ENCODE measurements around the gene ZFP62.
A peak's percentile ranks its signal among the peaks of the same experiment; 100 is the strongest.

Gene ZFP62

GRCh38 chr5:180815293-180815917, 45.7 kb downstream of the ZFP62 start:
- H3K4me1 ChIP-seq (ENCODE audit: control insufficient read depth, low read depth, low read length): peaks cover 14% of the 10 kb centered on the region
- H3K27ac ChIP-seq (ENCODE audit: low read length): no peak overlapping the region
- H3K9ac ChIP-seq (ENCODE audit: low read length): no peak overlapping the region
- no peaks in the 10 kb centered on the region for H3K27me3 ChIP-seq (ENCODE audit: control insufficient read depth, insufficient read depth, low read length)
- no peaks in the 10 kb centered on the region for H3K36me3 ChIP-seq (ENCODE audit: control insufficient read depth, low read depth, low read length)
- no peaks in the 10 kb centered on the region for H3K9me3 ChIP-seq (ENCODE audit: control insufficient read depth, low read depth, low read length)
- H3K4me3 ChIP-seq (ENCODE audit: low read length): no peak overlapping the region

- no peaks in the 10 kb centered on the region for H3K9me3 ChIP-seq (ENCODE audit: control insufficient read depth, low read depth, low read length)
- no peaks in the 10 kb centered on the region for H3K27me3 ChIP-seq (ENCODE audit: control insufficient read depth, insufficient read depth, low read length)
- H3K4me3 ChIP-seq (ENCODE audit: low read length): no peak overlapping the region
- H3K27ac ChIP-seq (ENCODE audit: low read length): no peak overlapping the region
- no peaks in the 10 kb centered on the region for H3K36me3 ChIP-seq (ENCODE audit: control insufficient read depth, low read depth, low read length)
- H3K9ac ChIP-seq (ENCODE audit: low read length): no peak overlapping the region
- H3K4me1 ChIP-seq (ENCODE audit: control insufficient read depth, low read depth, low read length): peaks cover 23% of the 10 kb centered on the region
Measured at GRCh38 chr5:180813420-180813819, 47.7 kb downstream of the ZFP62 start.

GRCh38 chr5:180811623-180812124, 49.4 kb downstream of the ZFP62 start:
- Histone ChIP-seq H3K9ac (ENCODE audit: low read length) (no peak overlapping the region), H3K4me1 (ENCODE audit: control insufficient read depth, low read depth, low read length) (peaks cover 24% of the 10 kb centered on the region), H3K4me3 (ENCODE audit: low read length) (peak overlapping the region; percentile 64), H3K9me3 (ENCODE audit: control insufficient read depth, low read depth, low read length) (no peaks in the 10 kb centered on the region), H3K27me3 (ENCODE audit: control insufficient read depth, insufficient read depth, low read length) (no peaks in the 10 kb centered on the region), H3K36me3 (ENCODE audit: control insufficient read depth, low read depth, low read length) (no peaks in the 10 kb centered on the region), H3K27ac (ENCODE audit: low read length) (no peak overlapping the region)

GRCh38 chr5:180810959-180811622, 50.0 kb downstream of the ZFP62 start:
- no peak overlapping the region for H3K27ac ChIP-seq (ENCODE audit: low read length)

GRCh38 chr5:180810210-180810958, 50.7 kb downstream of the ZFP62 start:
- Histone ChIP-seq H3K27me3 (ENCODE audit: control insufficient read depth, insufficient read depth, low read length) (no peaks in the 10 kb centered on the region), H3K4me1 (ENCODE audit: control insufficient read depth, low read depth, low read length) (peaks cover 21% of the 10 kb centered on the region), H3K9me3 (ENCODE audit: control insufficient read depth, low read depth, low read length) (no peaks in the 10 kb centered on the region), H3K36me3 (ENCODE audit: control insufficient read depth, low read depth, low read length) (no peaks in the 10 kb centered on the region), H3K27ac (ENCODE audit: low read length) (peak overlapping the region; percentile 72), H3K4me3 (ENCODE audit: low read length) (peak overlapping the region; percentile 64), H3K9ac (ENCODE audit: low read length) (peak overlapping the region; percentile 60)

More at GRCh38 chr5:180810959-180811622, 50.0 kb downstream of the ZFP62 start:
- peaks cover 21% of the 10 kb centered on the region for H3K4me1 ChIP-seq (ENCODE audit: control insufficient read depth, low read depth, low read length)
- H3K36me3 ChIP-seq (ENCODE audit: control insufficient read depth, low read depth, low read length): no peaks in the 10 kb centered on the region
- H3K9me3 ChIP-seq (ENCODE audit: control insufficient read depth, low read depth, low read length): no peaks in the 10 kb centered on the region
- H3K4me3 ChIP-seq (ENCODE audit: low read length): peak overlapping the region; percentile 64
- H3K9ac ChIP-seq (ENCODE audit: low read length): peak overlapping the region; percentile 60
- no peaks in the 10 kb centered on the region for H3K27me3 ChIP-seq (ENCODE audit: control insufficient read depth, insufficient read depth, low read length)

- Histone ChIP-seq H3K27ac (ENCODE audit: low read length) (peak overlapping the region; percentile 72), H3K27me3 (ENCODE audit: control insufficient read depth, insufficient read depth, low read length) (no peaks in the 10 kb centered on the region), H3K9ac (ENCODE audit: low read length) (peak overlapping the region; percentile 60), H3K4me3 (ENCODE audit: low read length) (peak overlapping the region; percentile 64), H3K36me3 (ENCODE audit: control insufficient read depth, low read depth, low read length) (no peaks in the 10 kb centered on the region), H3K9me3 (ENCODE audit: control insufficient read depth, low read depth, low read length) (no peaks in the 10 kb centered on the region), H3K4me1 (ENCODE audit: control insufficient read depth, low read depth, low read length) (peaks cover 21% of the 10 kb centered on the region)
Measured at GRCh38 chr5:180809403-180810209, 51.5 kb downstream of the ZFP62 start.

- H3K36me3 ChIP-seq (ENCODE audit: control insufficient read depth, low read depth, low read length): no peaks in the 10 kb centered on the region
- peak overlapping the region; percentile 64 for H3K4me3 ChIP-seq (ENCODE audit: low read length)
- no peaks in the 10 kb centered on the region for H3K9me3 ChIP-seq (ENCODE audit: control insufficient read depth, low read depth, low read length)
- no peaks in the 10 kb centered on the region for H3K27me3 ChIP-seq (ENCODE audit: control insufficient read depth, insufficient read depth, low read length)
- H3K4me1 ChIP-seq (ENCODE audit: control insufficient read depth, low read depth, low read length): peaks cover 26% of the 10 kb centered on the region
- H3K9ac ChIP-seq (ENCODE audit: low read length): no peak overlapping the region
- no peak overlapping the region for H3K27ac ChIP-seq (ENCODE audit: low read length)
Measured at GRCh38 chr5:180808461-180809000, 52.5 kb downstream of the ZFP62 start.

GRCh38 chr5:180807654-180808414, 53.2 kb downstream of the ZFP62 start:
- peak overlapping the region; percentile 64 for H3K4me3 ChIP-seq (ENCODE audit: low read length)
- no peaks in the 10 kb centered on the region for H3K9me3 ChIP-seq (ENCODE audit: control insufficient read depth, low read depth, low read length)
- H3K9ac ChIP-seq (ENCODE audit: low read length): no peak overlapping the region
- no peak overlapping the region for H3K27ac ChIP-seq (ENCODE audit: low read length)
- H3K36me3 ChIP-seq (ENCODE audit: control insufficient read depth, low read depth, low read length): no peaks in the 10 kb centered on the region
- H3K27me3 ChIP-seq (ENCODE audit: control insufficient read depth, insufficient read depth, low read length): no peaks in the 10 kb centered on the region
- H3K4me1 ChIP-seq (ENCODE audit: control insufficient read depth, low read depth, low read length): peaks cover 31% of the 10 kb centered on the region

GRCh38 chr5:180807046-180807445, 54.0 kb downstream of the ZFP62 start:
- H3K9me3 ChIP-seq (ENCODE audit: control insufficient read depth, low read depth, low read length): no peaks in the 10 kb centered on the region
- no peak overlapping the region for H3K27ac ChIP-seq (ENCODE audit: low read length)
- H3K36me3 ChIP-seq (ENCODE audit: control insufficient read depth, low read depth, low read length): no peaks in the 10 kb centered on the region
- H3K4me3 ChIP-seq (ENCODE audit: low read length): no peak overlapping the region
- H3K27me3 ChIP-seq (ENCODE audit: control insufficient read depth, insufficient read depth, low read length): no peaks in the 10 kb centered on the region
- no peak overlapping the region for H3K9ac ChIP-seq (ENCODE audit: low read length)
- H3K4me1 ChIP-seq (ENCODE audit: control insufficient read depth, low read depth, low read length): peaks cover 31% of the 10 kb centered on the region

- no peaks in the 10 kb centered on the region for H3K36me3 ChIP-seq (ENCODE audit: control insufficient read depth, low read depth, low read length)
- no peaks in the 10 kb centered on the region for H3K27me3 ChIP-seq (ENCODE audit: control insufficient read depth, insufficient read depth, low read length)
- H3K4me1 ChIP-seq (ENCODE audit: control insufficient read depth, low read depth, low read length): peaks cover 36% of the 10 kb centered on the region
- H3K9ac ChIP-seq (ENCODE audit: low read length): no peak overlapping the region
- H3K9me3 ChIP-seq (ENCODE audit: control insufficient read depth, low read depth, low read length): no peaks in the 10 kb centered on the region
- H3K27ac ChIP-seq (ENCODE audit: low read length): no peak overlapping the region
- no peak overlapping the region for H3K4me3 ChIP-seq (ENCODE audit: low read length)
Measured at GRCh38 chr5:180806351-180807011, 54.6 kb downstream of the ZFP62 start.
